HCT116 (cell line): ENCODE results near the gene ESPN.

Experiments
- CTCF ChIP-seq, 3 experiments: fragments of 200-600 bp in 1 of 3; sonication (generic) in 1 of 3; IDR thresholded peaks in 2 of 3; conservative IDR thresholded peaks in 1 of 3; 2 replicates each; pipeline ENCODE4 v1.5.1; 2012 to 2017; ENCODE audit warnings: low read depth in 2 of 3, low read length in 2 of 3, antibody characterized with exemption in 1 of 3, borderline replicate concordance in 1 of 3, control low read depth in 1 of 3, mild to moderate bottlenecking in 1 of 3, mixed read lengths in 1 of 3, mixed run types in 1 of 3, moderate library complexity in 1 of 3; ENCODE audit not compliant: insufficient read depth in 1 of 3
- EZH2 ChIP-seq: fragments of 200-600 bp; sonication (generic); IDR thresholded peaks from 2 replicates; pipeline ENCODE4 v1.6.1; 2017; ENCODE audit warnings: antibody characterized with exemption, mixed run types
- POLR2A ChIP-seq: IDR thresholded peaks from 2 replicates; pipeline ENCODE4 v1.7.0; 2011; ENCODE audit warnings: borderline replicate concordance; ENCODE audit not compliant: insufficient read depth, insufficient read length; ENCODE audit errors: extremely low read depth
- POLR2AphosphoS5 ChIP-seq: IDR thresholded peaks from 2 replicates; pipeline ENCODE4 v1.6.1; 2011; ENCODE audit warnings: mild to moderate bottlenecking, low read depth, low read length, moderate library complexity

GRCh38 chr1:6467224-6467623, 42.6 kb downstream of the ESPN start:
- TF ChIP-seq POLR2AphosphoS5 (no peak), POLR2A (no peak), EZH2 (no peak), CTCF (IDR thresholded peaks at IDR 0.05 in 2 of 3, conservative IDR thresholded peaks at IDR 0.05 in 1 of 3; ENCODE audit: borderline replicate concordance in 1 of 3, insufficient read depth in 1 of 3, low read depth in 2 of 3, low read length in 2 of 3) (no peak)
